HTR-8/SVneo (cell line): Measurements from ENCODE around the gene DUSP23.

Experiments used
- DNase-seq: peaks from one replicate; pipeline ENCODE4 v3.0.0; 2011; ENCODE audit warnings: low spot score, mixed read lengths; ENCODE audit not compliant: insufficient read length
- FAIRE-seq: peaks from 2 replicates; lab custom pipeline; 2011; peaks lifted over from hg19 to GRCh38; lab: Jason Lieb, UNC

DUSP23 gene

DNA sequence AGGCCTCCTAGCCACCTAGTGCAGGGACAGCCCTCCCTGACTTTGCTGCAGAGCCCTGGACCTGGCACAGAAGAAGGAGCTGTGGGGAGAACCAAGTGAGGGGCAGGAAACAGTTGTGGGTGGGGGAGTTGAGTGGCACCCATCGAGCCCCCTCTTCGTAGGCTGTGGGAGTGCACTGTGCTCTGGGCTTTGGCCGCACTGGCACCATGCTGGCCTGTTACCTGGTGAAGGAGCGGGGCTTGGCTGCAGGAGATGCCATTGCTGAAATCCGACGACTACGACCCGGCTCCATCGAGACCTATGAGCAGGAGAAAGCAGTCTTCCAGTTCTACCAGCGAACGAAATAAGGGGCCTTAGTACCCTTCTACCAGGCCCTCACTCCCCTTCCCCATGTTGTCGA lies 1.2 kb downstream of the DUSP23 start:
- FAIRE-seq (no peak), DNase-seq (no peak)

DNA sequence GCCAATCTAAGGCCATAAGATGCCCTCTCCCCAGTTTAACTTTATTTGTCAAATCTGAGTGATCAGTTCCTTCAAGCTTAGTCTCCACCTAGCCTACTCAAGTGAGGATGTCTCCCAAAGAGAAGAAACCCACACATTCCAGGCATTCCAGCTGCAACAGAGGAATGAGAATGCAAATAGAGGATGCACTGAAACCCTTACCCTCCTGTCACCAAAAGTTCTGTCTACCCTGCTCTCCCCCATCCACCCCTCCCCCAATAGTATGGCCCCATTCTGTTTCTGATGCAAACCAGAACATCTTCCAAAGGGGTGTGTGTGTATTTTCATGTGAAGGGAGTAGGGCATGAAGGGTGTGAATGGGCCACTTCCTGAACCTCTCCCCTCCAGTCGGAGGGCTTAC lies 3.0 kb downstream of the DUSP23 start:
- no peak for FAIRE-seq
- no peak for DNase-seq

DNA sequence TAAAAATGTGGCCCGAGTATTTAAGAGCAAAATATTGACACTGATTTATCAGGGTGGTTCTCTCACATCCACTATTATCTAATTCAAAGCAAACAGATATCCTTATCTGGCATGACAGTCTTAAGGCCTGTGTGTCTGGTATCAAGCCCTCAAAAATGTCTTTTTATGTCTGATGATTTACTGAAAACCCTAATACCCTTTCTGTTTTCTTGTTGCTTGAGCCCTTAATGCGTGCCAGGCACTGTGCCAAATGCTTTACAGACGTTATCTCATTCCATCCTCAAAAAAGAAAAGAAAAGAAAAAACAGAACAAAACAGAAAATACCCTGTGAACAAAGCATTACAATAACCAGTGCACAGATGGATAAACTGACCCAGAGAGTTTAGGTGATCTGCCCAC lies 5.7 kb downstream of the DUSP23 start:
- no peak for FAIRE-seq
- DNase-seq = no peak

DNA sequence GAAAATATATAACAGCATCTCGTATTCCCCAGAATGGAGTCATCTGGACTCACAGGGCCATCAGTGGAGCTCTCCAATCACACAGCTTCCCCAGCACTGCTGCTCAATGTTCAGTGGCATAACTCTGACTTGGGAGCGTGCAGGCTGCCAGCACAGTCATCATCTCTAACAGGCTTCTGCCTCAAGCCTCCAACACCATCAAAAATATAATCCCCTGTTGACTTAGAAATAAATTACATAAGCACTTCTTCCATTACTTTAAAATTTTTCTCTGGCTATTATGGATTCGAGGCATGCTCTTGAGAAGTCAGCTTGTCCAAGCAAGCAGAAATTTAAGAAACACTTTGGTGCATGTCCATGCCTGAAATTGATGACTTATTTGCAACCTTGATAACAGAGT lies 6.2 kb downstream of the DUSP23 start:
- no peak for DNase-seq
- no peak for FAIRE-seq

DNA sequence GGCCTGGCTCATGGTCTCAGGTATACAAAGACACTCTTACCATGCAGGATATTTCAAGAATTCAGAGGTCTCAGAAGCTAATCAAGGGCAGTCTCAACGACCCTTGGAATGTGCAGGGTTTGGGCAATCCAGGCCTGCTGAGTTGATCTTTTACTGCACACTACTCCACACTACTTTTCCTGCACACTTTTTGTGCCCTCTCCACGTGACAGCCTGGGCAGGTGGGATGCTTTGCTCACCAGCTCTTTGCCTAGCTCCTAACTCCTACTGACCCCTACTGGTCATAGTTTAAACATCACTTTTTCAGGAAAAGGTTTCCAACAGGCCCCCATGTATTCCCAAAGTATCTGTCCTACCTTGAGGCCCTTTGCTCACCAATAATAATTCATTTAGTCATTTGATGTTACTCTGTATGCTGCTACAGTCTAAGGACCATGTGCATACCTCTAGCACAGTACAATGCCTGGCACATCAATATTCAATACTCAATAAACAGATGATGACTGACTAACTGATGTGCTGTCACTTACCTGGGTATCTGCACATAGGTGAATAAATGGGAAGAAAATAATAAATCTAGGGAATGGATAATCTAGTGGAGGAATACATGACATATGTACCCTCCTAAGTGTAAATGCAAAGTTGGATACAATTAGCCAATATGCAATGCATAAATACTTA lies 9.6 kb downstream of the DUSP23 start:
- FAIRE-seq (no peak), DNase-seq (peak; percentile 26)

DNA sequence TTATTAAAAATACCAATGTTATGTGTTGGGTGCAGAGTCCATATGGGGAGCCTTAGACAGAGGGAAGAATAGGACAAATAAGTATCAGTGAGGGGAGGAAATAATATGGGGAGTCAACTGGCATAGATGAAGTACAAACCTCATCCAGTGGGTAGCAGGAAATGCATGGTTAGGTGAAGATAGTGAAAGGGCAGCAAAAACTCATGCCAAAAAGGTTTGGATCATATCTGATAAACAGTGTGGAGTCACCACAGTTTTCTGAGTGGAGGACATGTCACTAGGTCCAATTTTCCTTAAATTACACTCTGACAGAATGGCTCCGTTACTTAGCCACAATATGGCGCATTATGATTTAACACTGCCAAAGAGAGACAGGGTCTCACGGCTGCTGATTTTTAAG lies 10.3 kb downstream of the DUSP23 start:
- DNase-seq = no peak

DNA sequence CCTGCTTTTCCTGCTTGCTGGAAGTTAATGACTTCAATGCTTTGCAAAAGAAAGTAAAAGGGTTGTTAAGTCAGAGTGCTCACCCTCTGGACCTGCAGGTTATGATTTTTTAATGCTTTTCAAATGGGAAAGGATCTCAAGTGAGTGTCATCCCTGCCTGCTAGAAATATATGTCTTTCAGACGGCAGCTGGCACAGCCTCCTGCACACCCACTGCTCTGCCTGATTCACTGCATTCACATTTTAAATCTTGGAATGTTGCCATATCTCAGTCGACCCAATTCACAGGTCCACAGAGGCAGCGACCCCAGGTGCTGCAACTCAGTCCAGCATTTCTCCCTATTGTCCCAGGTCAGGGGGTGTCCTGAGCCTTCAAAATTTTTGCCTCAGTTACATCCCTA lies 10.7 kb downstream of the DUSP23 start:
- DNase-seq (no peak), FAIRE-seq (no peak)

More for the DNA sequence above, 10.3 kb downstream of the DUSP23 start:
- FAIRE-seq = no peak

DNA sequence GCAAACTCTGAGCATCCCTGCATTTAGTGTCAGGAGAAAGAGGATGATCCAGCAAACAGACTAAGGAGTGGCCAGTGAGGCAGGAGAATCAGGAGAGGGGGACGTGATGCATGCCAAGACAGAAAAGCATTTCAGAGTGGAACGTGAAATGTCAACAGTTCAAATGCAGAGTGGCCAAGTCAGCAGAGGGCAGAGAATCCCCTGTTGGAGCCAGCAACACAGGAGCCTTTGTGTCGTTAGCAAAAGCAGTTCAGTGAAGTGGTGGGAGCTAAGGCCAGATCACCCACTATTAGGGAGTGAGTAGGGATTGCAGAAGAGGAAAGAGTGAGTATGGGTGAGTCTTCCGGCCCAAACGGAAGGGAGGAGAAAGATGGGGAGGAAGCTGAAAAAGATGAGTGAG lies 14.8 kb downstream of the DUSP23 start:
- no peak for FAIRE-seq

DNA sequence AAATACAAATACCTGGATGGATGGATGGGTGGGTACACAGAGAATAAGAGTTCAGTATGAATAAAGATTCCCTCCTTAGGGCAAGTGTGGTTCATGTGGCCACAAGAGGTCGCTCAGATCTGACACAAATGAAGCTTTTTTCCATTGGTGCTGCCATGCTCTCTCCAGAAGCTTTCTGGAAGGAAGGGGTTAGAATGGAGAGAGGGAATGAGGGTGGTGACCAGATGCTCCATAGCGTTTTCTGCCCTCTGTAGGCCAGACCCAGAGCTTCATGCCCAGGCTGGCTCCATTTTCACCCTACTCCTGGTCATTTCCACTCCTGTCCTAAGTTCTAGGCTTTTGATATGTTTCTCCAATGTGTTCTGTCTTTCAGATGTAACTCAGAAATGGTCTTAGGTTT lies 18.1 kb downstream of the DUSP23 start:
- peak; percentile 75 for DNase-seq
- no peak for FAIRE-seq

More for the DNA sequence above, 14.8 kb downstream of the DUSP23 start:
- DNase-seq = no peak

DNA sequence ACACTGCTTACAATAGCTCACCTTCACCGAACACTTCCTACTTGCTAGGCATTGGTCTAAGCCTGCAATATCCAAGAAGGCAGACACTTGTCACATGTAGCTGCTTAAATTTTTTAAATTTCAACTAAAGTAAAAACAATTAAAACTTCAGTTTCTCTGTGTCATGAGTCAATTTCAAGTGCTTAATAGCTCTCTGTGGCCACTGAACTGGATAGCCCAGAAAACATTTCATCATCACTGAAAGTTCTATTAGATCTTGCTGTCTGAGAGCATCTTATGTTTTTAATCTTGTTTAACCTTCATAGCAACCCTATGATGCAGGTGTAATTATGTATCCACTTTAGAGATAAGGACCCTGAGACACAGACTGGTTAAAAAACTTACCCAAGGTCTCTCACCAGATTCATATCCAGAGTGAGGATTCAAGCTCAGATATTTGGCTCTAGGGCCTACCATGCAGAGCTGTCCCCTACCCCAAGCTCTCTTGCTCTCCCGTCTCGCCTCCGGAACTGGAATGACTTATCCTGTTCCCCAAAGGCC lies 18.8 kb downstream of the DUSP23 start:
- FAIRE-seq = no peak

DNA sequence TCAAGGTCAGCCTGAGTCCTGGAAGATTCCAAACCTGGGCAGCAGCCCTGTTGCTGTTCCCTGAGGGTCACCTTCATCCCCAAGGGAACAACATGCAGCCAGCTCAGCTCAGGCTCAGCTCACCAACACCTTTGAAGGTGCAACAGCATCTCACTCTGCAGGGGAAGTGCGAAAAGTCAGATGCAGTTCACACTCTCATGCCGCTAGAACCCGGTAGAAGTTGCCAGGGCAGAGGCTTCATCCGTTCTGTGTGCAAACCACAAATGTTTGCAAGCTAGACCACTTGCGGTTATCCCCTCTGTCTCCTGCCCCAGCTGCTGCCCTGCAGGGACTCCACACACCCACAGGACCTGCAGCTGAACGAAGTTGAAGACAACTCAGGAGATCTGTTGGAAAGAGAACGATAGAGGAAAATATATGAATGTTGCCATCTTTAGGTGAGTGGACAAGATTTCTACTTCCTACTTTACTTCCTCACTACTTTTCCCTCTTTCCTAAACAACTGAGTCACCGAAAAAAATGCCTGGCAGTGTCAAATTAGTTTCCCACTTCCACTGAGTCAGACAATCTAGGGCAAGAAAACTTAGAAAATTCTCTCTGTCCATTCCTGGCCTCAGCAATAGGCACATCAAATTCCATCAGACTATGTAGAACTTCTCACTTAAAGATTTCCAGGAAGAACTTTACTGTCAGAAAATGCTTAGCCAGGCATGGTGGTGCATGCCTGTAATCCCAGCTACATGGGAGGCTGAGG lies 19.6 kb downstream of the DUSP23 start:
- DNase-seq (no peak), FAIRE-seq (no peak)

More for the DNA sequence above, 18.8 kb downstream of the DUSP23 start:
- no peak for DNase-seq

DNA sequence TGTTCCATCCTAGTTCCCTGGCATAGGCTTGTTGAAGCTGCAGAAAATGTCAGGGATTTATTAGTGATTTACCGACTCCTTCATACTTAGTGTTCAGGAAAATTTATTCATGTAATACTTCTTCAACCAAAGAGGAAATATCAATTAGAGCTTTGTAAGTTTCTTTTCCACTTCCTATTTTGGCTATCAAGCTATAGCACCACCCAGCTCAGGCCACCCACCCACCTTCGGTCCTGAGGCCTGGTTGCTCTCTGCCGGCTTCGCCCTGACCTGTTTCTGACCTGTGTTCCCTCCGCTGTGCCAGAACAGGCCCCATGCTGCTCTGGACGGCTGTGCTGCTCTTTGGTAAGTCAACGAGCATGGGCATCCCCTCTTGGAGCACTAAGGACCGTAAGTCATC lies 21.3 kb downstream of the DUSP23 start, which contains the start of gene FCRL6:
Gene FCRL6 (plus strand): TSS at position 250 of the 400 bp plus-strand sequence. CDS start 65 bp downstream, at position 315.
- FAIRE-seq (no peak), DNase-seq (no peak)

DNA sequence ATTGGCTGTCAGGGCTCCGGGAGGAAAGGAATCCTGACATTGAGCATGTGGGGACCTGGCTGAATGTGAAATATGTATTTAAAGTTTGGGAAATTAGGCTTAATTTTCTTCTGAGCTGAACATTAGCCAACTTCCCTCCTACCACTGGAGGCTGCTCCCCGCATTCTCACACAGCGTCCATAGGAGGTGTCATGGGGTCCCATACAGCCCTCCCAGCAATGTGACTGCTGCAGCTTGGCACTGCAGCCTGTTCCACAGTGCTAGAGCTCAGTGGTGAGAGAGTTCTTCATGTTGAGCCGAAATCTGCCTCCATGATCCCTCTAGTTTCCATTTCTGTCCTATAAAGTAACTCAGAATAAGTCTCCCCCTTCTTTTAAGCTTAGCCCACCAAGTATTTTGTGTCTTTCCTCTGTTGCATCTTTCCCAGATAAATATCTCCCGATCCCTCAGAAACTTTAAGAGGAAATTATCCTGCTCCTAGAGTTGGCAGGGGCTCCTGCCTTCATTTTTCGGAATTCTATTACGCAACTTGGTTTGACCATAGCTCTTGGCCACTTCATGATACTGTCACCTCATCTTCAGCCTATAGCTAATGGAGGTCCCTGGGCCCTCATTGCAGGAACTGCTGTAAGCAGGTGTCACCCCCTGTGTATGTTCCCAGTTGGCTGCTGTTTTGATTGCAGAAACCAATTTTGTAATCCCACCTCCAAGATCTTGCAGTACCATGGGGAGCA lies 23.4 kb downstream of the DUSP23 start:
- no peak for FAIRE-seq
- DNase-seq = no peak

DNA sequence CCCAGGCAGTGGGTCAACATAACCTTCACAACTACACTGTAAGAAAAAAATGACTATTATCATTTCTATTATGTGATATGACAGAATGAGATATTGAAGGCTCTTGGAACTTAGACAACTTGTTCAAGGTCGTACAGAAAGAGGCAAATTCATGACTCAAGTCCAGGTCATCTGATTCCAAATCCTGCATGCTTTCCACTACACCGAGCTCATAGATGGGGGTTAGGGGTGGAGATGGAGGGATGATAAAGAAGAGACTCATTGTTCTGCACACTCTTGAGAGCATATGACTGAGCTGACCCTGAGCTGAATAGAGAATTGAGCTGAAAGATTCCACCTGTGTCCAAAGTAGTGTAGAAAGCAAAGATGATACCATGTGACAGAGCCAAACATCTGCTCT lies 24.2 kb downstream of the DUSP23 start:
- no peak for FAIRE-seq
- DNase-seq = no peak

DNA sequence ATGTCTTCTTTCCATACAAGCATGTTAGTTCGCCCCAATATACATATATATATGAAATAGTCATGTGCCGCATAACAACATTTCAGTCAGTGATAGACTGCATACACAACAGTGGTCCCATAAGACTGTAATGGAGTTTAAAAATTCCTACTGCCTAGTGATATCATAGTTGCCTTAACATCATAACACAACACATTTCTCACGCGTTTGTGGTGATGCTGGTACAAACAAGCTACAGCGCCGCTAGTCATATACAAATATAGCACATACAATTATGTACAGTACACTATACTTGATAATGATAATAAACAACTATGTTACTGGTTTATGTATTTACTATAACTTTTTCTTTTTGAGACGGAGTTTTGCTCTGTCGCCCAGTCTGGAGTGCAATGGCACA lies 35.2 kb downstream of the DUSP23 start:
- FAIRE-seq (no peak), DNase-seq (no peak)

DNA sequence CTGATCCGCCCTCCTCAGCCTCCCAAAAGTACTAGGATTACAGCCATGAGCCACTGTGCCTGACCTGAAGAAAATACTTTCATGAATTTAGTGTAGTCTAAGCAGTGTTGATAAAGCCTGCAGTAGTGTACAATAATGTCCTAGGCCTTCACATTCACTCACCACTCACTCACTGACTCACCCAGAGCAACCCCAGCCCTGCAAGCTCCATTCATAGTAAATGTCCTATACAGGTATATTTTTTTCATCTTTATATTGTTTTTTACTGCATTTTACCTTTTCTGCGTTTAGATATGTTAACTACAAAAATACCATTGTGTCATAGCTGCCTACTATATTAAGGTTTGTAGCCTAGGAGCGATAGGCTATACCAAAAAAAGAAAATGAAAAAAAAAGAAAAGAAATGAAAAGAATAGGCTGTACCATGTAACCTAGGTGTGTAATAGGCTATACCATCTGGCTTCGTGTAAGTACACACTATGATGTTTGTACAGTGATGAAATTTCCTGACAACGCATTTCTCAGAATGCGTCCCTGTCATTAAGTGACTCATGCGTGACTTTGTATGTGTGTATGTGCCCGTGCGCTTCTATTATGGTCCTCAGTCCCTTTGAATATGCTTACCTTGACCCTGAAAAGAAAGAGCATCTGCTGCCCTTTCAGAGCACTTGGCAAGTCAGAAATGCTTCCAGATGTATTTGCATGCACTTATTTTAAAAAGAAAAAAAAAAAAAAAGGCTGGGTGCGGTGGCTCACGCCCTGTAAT lies 36.7 kb downstream of the DUSP23 start:
- DNase-seq = no peak
- FAIRE-seq = no peak

DNA sequence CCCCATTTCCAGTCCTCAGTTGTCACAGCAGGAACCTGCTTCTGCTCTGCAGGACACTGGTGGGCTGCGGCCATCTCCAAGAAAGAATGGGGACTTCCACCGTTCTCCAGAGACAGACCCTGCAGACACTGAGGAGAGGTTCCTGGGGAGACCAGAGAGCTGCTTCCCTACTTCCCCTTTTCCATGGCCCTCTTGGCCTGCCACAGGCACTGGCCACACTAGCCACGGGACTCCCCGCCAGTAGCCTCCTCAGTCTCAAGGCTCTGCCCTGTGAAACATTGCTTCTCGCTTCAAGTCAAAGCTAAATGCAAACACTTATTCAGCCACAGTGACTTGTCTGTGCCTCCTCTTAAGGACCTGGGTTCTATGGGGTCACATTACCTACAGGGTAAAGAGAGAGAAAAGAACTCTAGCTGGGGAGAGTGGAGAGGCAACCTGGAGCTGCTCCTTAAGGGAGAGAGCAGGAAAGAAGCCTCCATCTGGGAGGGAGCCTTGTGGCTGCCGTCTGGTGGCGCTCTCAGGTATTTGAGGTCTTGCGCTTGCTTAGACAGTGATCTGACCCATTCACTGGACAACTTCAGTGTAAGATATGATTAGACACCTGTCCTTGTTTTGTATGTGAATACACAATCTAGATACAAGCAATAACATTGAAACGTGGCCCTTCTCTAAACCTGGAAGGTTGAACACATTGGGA lies 40.6 kb downstream of the DUSP23 start:
- FAIRE-seq (no peak), DNase-seq (no peak)

DNA sequence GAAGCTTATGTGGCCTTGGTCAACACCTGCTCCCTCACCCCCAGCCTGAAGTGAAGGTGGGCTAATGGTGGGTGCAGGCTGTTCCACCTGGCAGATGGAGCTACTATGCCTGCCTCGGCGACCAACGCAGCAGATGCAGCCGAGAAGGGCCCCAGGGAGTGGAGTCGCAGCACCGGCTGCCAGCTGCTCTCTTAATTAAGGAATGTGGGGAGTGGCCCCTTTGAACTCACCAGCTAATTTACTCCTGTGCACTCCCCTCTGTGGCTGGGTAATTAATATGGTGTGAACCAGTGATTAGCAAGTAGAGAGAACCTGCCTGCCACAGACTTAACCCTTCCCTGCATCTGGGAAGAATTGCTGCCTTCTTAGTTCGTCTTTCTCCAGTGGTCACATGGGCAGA lies 42.6 kb downstream of the DUSP23 start:
- FAIRE-seq = no peak
- DNase-seq = no peak

DNA sequence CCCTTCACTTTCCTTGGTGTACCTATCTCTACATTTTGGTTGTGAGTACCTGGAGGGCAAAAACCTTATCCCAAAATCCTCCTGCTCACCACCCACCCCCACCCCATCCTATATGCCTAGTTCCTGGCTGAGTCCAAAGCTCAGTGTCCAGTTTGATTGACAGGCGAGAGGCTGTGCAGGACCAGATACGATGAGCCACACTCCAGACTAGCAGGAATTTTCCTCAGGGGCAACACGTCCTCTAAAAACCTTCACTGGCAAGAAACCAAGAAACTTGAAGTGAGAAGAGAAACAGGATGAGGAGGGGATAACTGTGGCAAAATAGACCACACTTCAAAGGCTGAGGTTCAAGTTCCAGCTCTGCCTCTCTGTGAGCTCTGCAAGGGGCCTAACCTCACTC lies 44.8 kb downstream of the DUSP23 start:
- no peak for DNase-seq
- no peak for FAIRE-seq
